Mucosa of rectum (tissue), 2 donors: ENCODE data around the gene MTMR3.
"Not testable (repeated sequence)": the region's sequence is repeated elsewhere in the genome, so short reads cannot be mapped to it uniquely, and the experiment has no call there.

Experiments
- H3K27ac ChIP-seq, 2 donors: one replicate each; pipeline ENCODE4 v1.7.0; 2013; ENCODE audit warnings: inconsistent platforms in 2 of 2, low read depth in 2 of 2, low read length in 2 of 2
- H3K27me3 ChIP-seq, 2 donors: one replicate each; pipeline ENCODE4 v1.7.0; 2013; ENCODE audit warnings: low read length in 2 of 2; ENCODE audit not compliant: control insufficient read depth in 2 of 2, insufficient read depth in 2 of 2
- H3K36me3 ChIP-seq, 2 donors: one replicate each; pipeline ENCODE4 v1.7.0; 2013; ENCODE audit warnings: low read length in 2 of 2; ENCODE audit not compliant: control insufficient read depth in 2 of 2, insufficient read depth in 2 of 2
- H3K4me1 ChIP-seq, 2 donors: one replicate each; pipeline ENCODE4 v1.7.0; 2013; ENCODE audit warnings: low read length in 2 of 2, mild to moderate bottlenecking in 1 of 2; ENCODE audit not compliant: control insufficient read depth in 2 of 2, insufficient read depth in 2 of 2
- H3K4me3 ChIP-seq, 2 donors: one replicate each; pipeline ENCODE4 v1.7.0; 2013; ENCODE audit warnings: low read length in 2 of 2
- H3K9ac ChIP-seq, 2 donors: one replicate each; pipeline ENCODE4 v1.7.0; 2013; ENCODE audit warnings: low read length in 2 of 2, low read depth in 1 of 2, mild to moderate bottlenecking in 1 of 2
- H3K9me3 ChIP-seq, 2 donors: one replicate each; pipeline ENCODE4 v1.7.0; 2013; ENCODE audit warnings: low read length in 2 of 2; ENCODE audit not compliant: control insufficient read depth in 2 of 2
- donor health status: healthy.
- donor health status: Normal muscosa, but diverticular disease.

The MTMR3 gene

GRCh38 chr22:29842740-29843139, 40.2 kb upstream of the MTMR3 start:
- H3K27ac ChIP-seq, result no peak overlapping the region
- no peaks in the 10 kb centered on the region for H3K9me3 ChIP-seq
- no peaks in the 10 kb centered on the region for H3K27me3 ChIP-seq
- H3K9ac ChIP-seq, result no peak overlapping the region
- H3K4me3 ChIP-seq, result no peak overlapping the region
- H3K36me3 ChIP-seq, result no peaks in the 10 kb centered on the region
- peaks cover 0 to 4% of the 10 kb centered on the region in 2 donors for H3K4me1 ChIP-seq

DNA sequence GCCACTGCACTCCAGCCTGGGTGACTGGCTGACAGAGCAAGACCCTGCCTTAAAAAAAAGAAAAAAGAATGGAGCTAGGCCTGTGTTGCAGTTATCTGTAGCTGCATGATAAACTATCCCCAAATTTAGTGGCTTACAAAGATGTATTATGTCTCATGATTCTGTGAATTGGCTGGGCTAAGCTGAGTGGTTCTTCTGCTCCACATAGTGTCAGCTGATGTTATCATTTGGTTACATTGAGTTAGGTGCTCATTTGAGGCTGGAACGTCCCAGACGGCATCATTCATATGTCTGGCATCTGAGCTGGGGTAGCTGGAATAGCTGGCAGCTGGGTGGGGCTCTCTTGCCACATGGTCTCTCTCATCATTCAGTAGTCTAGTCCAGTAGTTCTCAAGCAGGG, 36.7 kb upstream of the MTMR3 start:
- Histone ChIP-seq H3K36me3 (no peaks in the 10 kb centered on the region), H3K27me3 (no peaks in the 10 kb centered on the region), H3K27ac (no peak overlapping the region)

DNA sequence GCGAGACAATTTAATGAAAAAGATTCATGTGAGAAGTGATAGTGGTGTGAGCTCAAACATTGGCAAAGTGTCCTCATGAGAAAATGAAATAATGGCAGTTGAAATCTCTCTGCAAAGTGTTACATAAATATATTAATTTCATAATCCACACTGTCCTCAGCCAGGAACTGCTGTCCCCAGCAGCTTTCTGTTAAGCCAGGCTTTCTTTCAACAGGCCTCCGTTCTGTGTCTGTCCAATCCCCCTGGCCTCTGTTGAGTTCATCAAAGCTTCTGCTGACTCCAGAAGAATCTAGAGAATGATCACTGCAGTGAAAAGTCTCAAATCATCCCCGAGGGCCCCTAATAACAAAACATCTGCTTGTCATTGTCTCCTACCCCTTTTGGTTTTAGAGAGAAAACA, 34.9 kb upstream of the MTMR3 start:
- Histone ChIP-seq H3K9ac (no peak overlapping the region), H3K4me1 (no peaks in the 10 kb centered on the region), H3K4me3 (no peak overlapping the region), H3K27ac (no peak overlapping the region), H3K9me3 (no peaks in the 10 kb centered on the region), H3K27me3 (no peaks in the 10 kb centered on the region), H3K36me3 (no peaks in the 10 kb centered on the region)

More for the DNA sequence above, 36.7 kb upstream of the MTMR3 start:
- Histone ChIP-seq H3K4me1 (no peaks in the 10 kb centered on the region), H3K4me3 (no peak overlapping the region), H3K9me3 (no peaks in the 10 kb centered on the region), H3K9ac (no peak overlapping the region)

GRCh38 chr22:29854432-29854831, 28.5 kb upstream of the MTMR3 start:
- Histone ChIP-seq H3K4me1 (no peaks in the 10 kb centered on the region), H3K9me3 (no peaks in the 10 kb centered on the region), H3K9ac (no peak overlapping the region), H3K36me3 (no peaks in the 10 kb centered on the region), H3K4me3 (no peak overlapping the region), H3K27ac (no peak overlapping the region), H3K27me3 (no peaks in the 10 kb centered on the region)

DNA sequence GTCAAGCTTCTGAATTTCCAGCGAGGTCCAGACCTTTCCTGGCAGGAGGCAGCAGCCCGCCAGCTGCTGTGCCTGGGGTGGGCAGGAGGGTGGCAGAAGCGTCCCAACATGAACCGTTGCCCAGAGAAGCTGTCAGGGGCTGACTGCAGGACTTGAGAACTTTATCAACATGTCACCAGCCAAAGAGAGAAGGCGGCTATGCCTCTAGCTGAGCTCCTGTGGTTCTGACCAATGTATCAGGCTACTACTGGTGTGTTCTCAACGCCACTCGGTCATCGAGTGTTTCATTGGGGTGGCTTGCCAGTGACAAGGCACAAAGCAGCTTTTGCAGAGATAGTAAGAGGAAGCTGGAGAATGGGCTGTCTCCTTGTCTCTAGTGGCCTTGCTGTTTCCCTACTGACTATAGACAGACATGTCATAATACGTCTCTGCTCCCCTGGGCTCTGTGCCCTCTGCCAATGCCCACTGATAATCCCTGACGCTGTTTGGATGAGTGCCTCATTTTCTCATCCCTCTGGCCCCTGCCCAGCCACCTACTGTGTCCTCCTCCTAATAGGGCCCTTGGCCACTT, 27.3 kb upstream of the MTMR3 start:
- Histone ChIP-seq H3K4me1 (no peaks in the 10 kb centered on the region), H3K4me3 (no peak overlapping the region), H3K27me3 (no peaks in the 10 kb centered on the region), H3K36me3 (no peaks in the 10 kb centered on the region), H3K9ac (no peak overlapping the region), H3K9me3 (no peaks in the 10 kb centered on the region), H3K27ac (no peak overlapping the region)

GRCh38 chr22:29856496-29856895, 26.5 kb upstream of the MTMR3 start:
- Histone ChIP-seq H3K36me3 (no peaks in the 10 kb centered on the region), H3K27ac (no peak overlapping the region), H3K27me3 (no peaks in the 10 kb centered on the region), H3K4me1 (no peaks in the 10 kb centered on the region), H3K9me3 (no peaks in the 10 kb centered on the region), H3K4me3 (no peak overlapping the region), H3K9ac (no peak overlapping the region)

DNA sequence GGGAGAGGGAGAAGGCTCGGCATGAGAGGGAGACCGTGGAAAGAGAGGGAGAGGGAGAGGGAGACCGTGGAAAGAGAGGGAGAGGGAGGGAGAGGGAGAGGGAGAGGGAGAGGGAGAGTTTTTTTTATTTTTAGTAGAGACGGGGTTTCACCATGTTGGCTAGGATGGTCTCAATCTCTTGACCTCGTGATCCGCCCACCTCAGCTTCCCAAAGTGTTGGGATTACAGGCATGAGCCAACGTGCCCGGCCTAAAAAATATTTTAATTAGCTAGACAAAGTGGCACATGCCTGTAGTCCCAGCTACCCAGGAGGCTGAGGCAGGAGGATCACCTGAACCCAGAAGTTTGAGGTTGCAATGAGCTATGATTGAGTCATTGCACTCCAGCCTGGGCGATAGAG, 23.9 kb upstream of the MTMR3 start:
- not testable (repeated sequence) for H3K4me3 ChIP-seq, H3K27ac ChIP-seq, H3K4me1 ChIP-seq, H3K9ac ChIP-seq, H3K9me3 ChIP-seq, H3K36me3 ChIP-seq, H3K27me3 ChIP-seq

GRCh38 chr22:29860006-29860766, 22.8 kb upstream of the MTMR3 start:
- H3K9me3 ChIP-seq, result no peaks in the 10 kb centered on the region

GRCh38 chr22:29861672-29862297, 21.2 kb upstream of the MTMR3 start:
- H3K4me3 ChIP-seq, result no peak overlapping the region
- no peak overlapping the region for H3K9ac ChIP-seq
- H3K27ac ChIP-seq, result no peak overlapping the region
- H3K36me3 ChIP-seq, result no peaks in the 10 kb centered on the region
- no peaks in the 10 kb centered on the region for H3K27me3 ChIP-seq
- no peaks in the 10 kb centered on the region for H3K9me3 ChIP-seq
- no peaks in the 10 kb centered on the region for H3K4me1 ChIP-seq

More at GRCh38 chr22:29860006-29860766, 22.8 kb upstream of the MTMR3 start:
- Histone ChIP-seq H3K27me3 (no peaks in the 10 kb centered on the region), H3K4me3 (no peak overlapping the region), H3K4me1 (no peaks in the 10 kb centered on the region), H3K9ac (no peak overlapping the region), H3K36me3 (no peaks in the 10 kb centered on the region), H3K27ac (no peak overlapping the region)

- not testable (repeated sequence) for H3K27ac ChIP-seq, H3K27me3 ChIP-seq, H3K9ac ChIP-seq, H3K4me3 ChIP-seq, H3K4me1 ChIP-seq, H3K9me3 ChIP-seq, H3K36me3 ChIP-seq
Measured at GRCh38 chr22:29865572-29865971, 17.4 kb upstream of the MTMR3 start.
